Peyer's patch (tissue), 4 donors: ENCODE measurements around the gene NMT2. TPM values are rescaled to one million over a fixed set of nuclear protein-coding genes. Genes with fewer than 3 reads are reported as not detected.
A peak's percentile ranks its signal among the peaks of the same experiment; 100 is the strongest.

Source experiments
- DNase-seq, 3 donors: peaks; one replicate each; pipeline ENCODE4 v3.0.0-alpha.2; 2017 to 2019
- H3K27ac ChIP-seq, 4 donors: fragments of 200-600 bp; sonication (generic); one replicate each; pipeline ENCODE4 v1.5.1; 2016 to 2019
- H3K27me3 ChIP-seq, 2 donors: fragments of 200-600 bp; sonication (generic); one replicate each; pipeline ENCODE4 v1.5.1; 2019
- H3K36me3 ChIP-seq, 3 donors: fragments of 200-600 bp; sonication (generic); one replicate each; pipeline ENCODE4 v1.5.1; 2016 to 2019
- H3K4me1 ChIP-seq, 4 donors: fragments of 200-600 bp; sonication (generic); one replicate each; pipeline ENCODE4 v1.5.1; 2016 to 2019
- H3K4me3 ChIP-seq, 4 donors: fragments of 200-600 bp; sonication (generic); 1 replicate in 3 of 4; 2 replicates in 1 of 4; pipeline ENCODE4 v1.5.1; 2016 to 2019; ENCODE audit warnings: mild to moderate bottlenecking in 1 of 4
- H3K9me3 ChIP-seq, 4 donors: fragments of 200-600 bp; sonication (generic); one replicate each; pipeline ENCODE4 v1.5.1; 2016 to 2019; ENCODE audit warnings: mild to moderate bottlenecking in 1 of 4
- CTCF ChIP-seq, 6 experiments: fragments of 450-650 bp in 4 of 6; fragments of 200-600 bp in 2 of 6; sonication (generic) in 1 of 6; IDR thresholded peaks; one replicate each; pipeline ENCODE4 v1.5.1; 2017 to 2019; ENCODE audit warnings: antibody characterized with exemption in 6 of 6, mild to moderate bottlenecking in 3 of 6, moderate library complexity in 1 of 6
- POLR2A ChIP-seq, 2 donors: fragments of 450-650 bp; IDR thresholded peaks; one replicate each; pipeline ENCODE4 v1.5.1; 2017; ENCODE audit warnings: antibody characterized with exemption in 2 of 2, mild to moderate bottlenecking in 2 of 2, moderate library complexity in 2 of 2
- total RNA-seq, 4 donors: library from RNA; depleted of rRNA; stranded (reverse); fragments of >200 nt; gene quantifications; one replicate each; pipeline ENCODE4 v1.1.0, GENCODE V29; 2016

Gene NMT2
- total RNA-seq, 4 donors from 2014 or later = 13.2 to 27.9 (median 20.8) TPM

GRCh38 chr10:15155978-15156656 is 12.4 kb downstream of the NMT2 start:
- Histone ChIP-seq H3K27ac (no peak overlapping the region), H3K4me3 (no peak overlapping the region), H3K27me3 (no peaks in the 10 kb centered on the region), H3K4me1 (peaks cover 0 to 11% (median 0%) of the 10 kb centered on the region in 4 donors), H3K9me3 (no peaks in the 10 kb centered on the region), H3K36me3 (no peaks in the 10 kb centered on the region)
- no peak for DNase-seq
- TF ChIP-seq POLR2A (IDR thresholded peaks at IDR 0.05) (no peak), CTCF (IDR thresholded peaks at IDR 0.05) (no peak)

GRCh38 chr10:15152556-15152955 is 15.9 kb downstream of the NMT2 start:
- Histone ChIP-seq H3K27me3 (no peaks in the 10 kb centered on the region), H3K4me1 (peaks cover 0 to 4% (median 0%) of the 10 kb centered on the region in 4 donors), H3K27ac (peak overlapping the region in 3 of 4 donors; percentile 50 to 86 (median 72)), H3K4me3 (no peak overlapping the region), H3K36me3 (no peaks in the 10 kb centered on the region), H3K9me3 (no peaks in the 10 kb centered on the region)
- no peak for TF ChIP-seq CTCF (IDR thresholded peaks at IDR 0.05)
- TF ChIP-seq POLR2A (IDR thresholded peaks at IDR 0.05) = no peak
- no peak for DNase-seq

GRCh38 chr10:15150563-15150962 is 17.9 kb downstream of the NMT2 start:
- H3K36me3 ChIP-seq = no peaks in the 10 kb centered on the region
- TF ChIP-seq POLR2A (IDR thresholded peaks at IDR 0.05) (no peak), CTCF (IDR thresholded peaks at IDR 0.05) (no peak)
- no peak overlapping the region for H3K27ac ChIP-seq
- no peak for DNase-seq
- H3K4me3 ChIP-seq = no peak overlapping the region
- H3K4me1 ChIP-seq = peaks cover 0 to 4% (median 0%) of the 10 kb centered on the region in 4 donors
- H3K27me3 ChIP-seq = no peaks in the 10 kb centered on the region
- H3K9me3 ChIP-seq = no peaks in the 10 kb centered on the region

GRCh38 chr10:15149042-15149771 is 19.3 kb downstream of the NMT2 start:
- peaks cover 0 to 4% (median 0%) of the 10 kb centered on the region in 4 donors for H3K4me1 ChIP-seq
- no peaks in the 10 kb centered on the region for H3K36me3 ChIP-seq
- DNase-seq = no peak
- H3K27ac ChIP-seq = no peak overlapping the region
- H3K9me3 ChIP-seq = no peaks in the 10 kb centered on the region
- no peaks in the 10 kb centered on the region for H3K27me3 ChIP-seq
- TF ChIP-seq CTCF (IDR thresholded peaks at IDR 0.05) = no peak
- no peak for TF ChIP-seq POLR2A (IDR thresholded peaks at IDR 0.05)
- H3K4me3 ChIP-seq = no peak overlapping the region

GRCh38 chr10:15147594-15148392 is 20.7 kb downstream of the NMT2 start:
- no peak overlapping the region for H3K4me3 ChIP-seq
- peaks cover 0 to 4% (median 0%) of the 10 kb centered on the region in 4 donors for H3K4me1 ChIP-seq
- no peaks in the 10 kb centered on the region for H3K36me3 ChIP-seq
- H3K27me3 ChIP-seq = no peaks in the 10 kb centered on the region
- H3K27ac ChIP-seq = no peak overlapping the region
- DNase-seq = no peak
- TF ChIP-seq POLR2A (IDR thresholded peaks at IDR 0.05) (no peak), CTCF (IDR thresholded peaks at IDR 0.05) (no peak)
- H3K9me3 ChIP-seq = no peaks in the 10 kb centered on the region
